Fibroblast of peridontal ligament (primary cell): ENCODE measurements around the gene RABEP2.
A peak's percentile ranks its signal among the peaks of the same experiment; 100 is the strongest.
"Not testable (repeated sequence)": the region's sequence is repeated elsewhere in the genome, so short reads cannot be mapped to it uniquely, and the experiment has no call there.

Source experiments
- DNase-seq: peaks from one replicate; pipeline ENCODE4 v3.0.0-alpha.2; 2010; ENCODE audit errors: extremely low read depth

Gene RABEP2

GRCh38 chr16:28924762-28925385, at the start of gene RABEP2:
Gene RABEP2, minus strand, starts transcription at chr16:28925238. Its CDS starts 75 bp downstream, at chr16:28925163.
- peak; percentile 78 for DNase-seq

GRCh38 chr16:28974437-28975157, 49.6 kb upstream of the RABEP2 start, which contains the start of gene SPNS1:
Gene SPNS1, plus strand, starts transcription at chr16:28974778. Its CDS starts 374 bp downstream, at chr16:28975152.
- peak; percentile 96 for DNase-seq

GRCh38 chr16:28974007-28974436, 49.0 kb upstream of the RABEP2 start:
- peak; percentile 67 for DNase-seq

- DNase-seq = not testable (repeated sequence)
These were observed 44.7 kb upstream of the RABEP2 start for GRCh38 chr16:28969696-28970095.

GRCh38 chr16:28967156-28967555, 42.1 kb upstream of the RABEP2 start:
- DNase-seq = no peak

- no peak for DNase-seq
These were observed 39.5 kb upstream of the RABEP2 start for GRCh38 chr16:28964496-28964895.

GRCh38 chr16:28964072-28964471, 39.0 kb upstream of the RABEP2 start:
- no peak for DNase-seq

DNA sequence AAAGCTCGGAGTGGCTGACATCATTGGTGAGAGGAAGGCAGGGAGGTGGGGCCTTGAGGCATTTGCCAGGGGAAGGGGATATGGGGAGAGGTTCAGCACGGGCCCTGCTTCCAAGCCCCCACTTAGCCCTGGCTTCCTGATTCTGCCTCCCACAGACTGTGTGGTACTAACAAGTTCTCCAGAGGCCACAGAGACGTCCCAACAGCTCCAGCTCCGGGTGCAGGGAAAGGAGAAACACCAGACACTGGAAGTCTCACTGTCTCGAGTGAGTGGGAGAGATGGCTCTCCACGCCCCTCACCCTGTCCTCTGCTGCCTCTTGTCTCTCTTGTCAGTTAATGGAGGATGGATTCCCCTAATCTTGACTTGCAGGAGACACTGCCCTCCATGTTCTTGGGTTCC, 33.8 kb upstream of the RABEP2 start:
- no peak for DNase-seq

GRCh38 chr16:28958216-28958615, 33.2 kb upstream of the RABEP2 start:
- DNase-seq = no peak

DNA sequence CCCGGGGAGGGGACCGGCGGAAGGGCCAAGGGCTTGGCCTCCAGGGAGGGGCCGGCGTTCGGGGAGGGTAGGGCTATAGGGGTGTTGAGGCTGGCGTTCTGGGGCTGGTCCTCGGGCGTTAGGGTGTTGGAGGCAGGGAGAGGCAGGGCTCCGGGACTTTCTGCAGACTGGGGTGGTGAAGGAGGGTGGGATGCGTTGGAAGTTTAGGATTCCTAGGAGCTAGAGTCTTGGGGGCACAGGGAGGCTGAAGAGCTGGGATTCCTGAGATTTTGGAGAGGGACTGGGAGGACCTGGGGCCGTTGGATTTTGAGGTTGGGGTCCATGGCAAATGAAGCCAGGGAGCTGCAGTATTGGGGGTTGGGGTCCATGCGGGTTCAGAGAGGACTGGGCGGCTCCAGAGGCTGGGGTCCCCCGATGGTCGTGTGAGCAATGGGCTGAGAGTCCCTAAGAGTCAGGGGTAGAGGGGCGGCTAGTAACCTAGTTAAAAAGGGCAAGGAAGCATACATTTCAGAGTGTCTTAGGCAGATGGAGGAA, 26.4 kb upstream of the RABEP2 start:
- no peak for DNase-seq

DNA sequence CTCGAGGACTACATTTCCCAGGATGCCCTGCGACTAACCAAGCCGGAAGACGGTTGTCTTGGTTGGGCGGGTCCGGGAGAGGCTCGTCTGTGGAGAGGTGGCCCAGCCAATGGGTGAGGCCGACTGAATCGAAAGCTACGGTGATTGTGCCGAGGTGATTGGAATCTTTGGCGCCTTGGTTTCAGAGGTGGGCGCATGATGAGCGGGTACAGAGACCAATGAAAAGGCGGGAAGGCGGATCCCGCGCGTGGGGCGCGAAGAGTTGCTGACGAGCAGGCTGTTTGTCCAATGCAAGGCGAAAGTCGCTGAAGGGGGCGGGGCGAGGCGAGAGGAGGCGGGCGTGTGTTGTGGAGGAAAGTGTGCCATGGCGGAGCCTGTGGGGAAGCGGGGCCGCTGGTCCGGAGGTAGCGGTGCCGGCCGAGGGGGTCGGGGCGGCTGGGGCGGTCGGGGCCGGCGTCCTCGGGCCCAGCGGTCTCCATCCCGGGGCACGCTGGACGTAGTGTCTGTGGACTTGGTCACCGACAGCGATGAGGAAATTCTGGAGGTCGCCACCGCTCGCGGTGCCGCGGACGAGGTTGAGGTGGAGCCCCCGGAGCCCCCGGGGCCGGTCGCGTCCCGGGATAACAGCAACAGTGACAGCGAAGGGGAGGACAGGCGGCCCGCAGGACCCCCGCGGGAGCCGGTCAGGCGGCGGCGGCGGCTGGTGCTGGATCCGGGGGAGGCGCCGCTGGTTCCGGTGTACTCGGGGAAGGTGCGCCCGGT, 25.8 kb upstream of the RABEP2 start, which contains the start of gene NFATC2IP:
Gene NFATC2IP (plus strand): TSS at position 290 of the 762 bp plus-strand sequence. CDS start 75 bp downstream, at position 365.
- DNase-seq = peak; percentile 100

DNA sequence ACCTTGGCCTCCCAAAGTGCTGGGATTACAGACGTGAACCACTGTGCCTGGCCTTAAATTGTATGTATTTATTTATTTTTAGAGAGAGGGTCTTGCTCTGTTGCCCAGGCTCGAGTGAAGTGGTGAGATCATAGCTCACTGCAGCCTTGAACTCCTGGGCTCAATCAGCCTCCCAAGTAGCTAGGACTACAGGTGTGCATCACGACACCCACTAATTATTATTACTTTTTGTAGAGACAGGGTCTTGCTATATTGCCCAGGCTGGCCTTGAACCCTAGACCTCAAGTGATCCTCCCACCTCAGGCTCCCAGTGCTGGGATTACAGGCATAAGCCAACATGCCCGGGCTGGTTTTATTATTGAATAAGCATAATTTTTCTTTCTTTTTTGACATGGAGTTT, 21.6 kb upstream of the RABEP2 start:
- DNase-seq = no peak

- no peak for DNase-seq
These were observed 18.2 kb upstream of the RABEP2 start for GRCh38 chr16:28943281-28943680.

DNA sequence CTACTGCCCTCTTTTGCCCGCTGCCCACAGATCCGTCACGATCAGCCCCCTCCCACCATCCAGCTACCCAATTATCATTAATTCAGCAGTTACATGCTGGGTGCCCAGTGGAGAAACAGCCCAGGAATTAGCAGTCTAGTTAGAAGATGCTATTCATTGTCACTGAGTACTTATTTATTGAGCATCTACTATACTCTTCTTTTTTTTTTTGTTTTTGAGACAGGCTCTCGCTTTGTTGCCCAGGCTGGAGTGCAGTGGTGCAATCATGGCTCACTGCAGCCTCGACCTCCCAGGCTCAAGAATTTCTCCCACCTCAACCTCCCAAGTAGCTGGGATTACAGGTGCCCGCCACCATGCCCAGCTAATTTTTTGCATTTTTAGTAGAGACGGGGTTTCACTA, 14.8 kb upstream of the RABEP2 start:
- DNase-seq = not testable (repeated sequence)

DNA sequence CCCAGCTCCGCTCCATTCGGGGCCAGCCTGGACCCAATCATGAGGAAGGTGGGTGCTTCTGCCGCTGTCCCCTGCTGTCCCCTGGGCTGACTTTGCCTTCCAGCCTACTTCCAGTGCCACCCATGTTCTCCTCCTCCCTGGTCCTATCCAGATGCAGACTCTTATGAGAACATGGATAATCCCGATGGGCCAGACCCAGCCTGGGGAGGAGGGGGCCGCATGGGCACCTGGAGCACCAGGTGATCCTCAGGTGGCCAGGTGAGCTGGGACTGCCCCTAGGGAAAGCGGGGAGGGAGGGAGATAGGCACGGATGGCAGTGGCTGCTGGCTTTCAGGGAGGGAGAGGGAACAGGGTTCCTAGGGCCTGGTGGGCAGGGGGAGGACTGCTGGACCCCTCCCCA, 13.7 kb upstream of the RABEP2 start:
- no peak for DNase-seq

GRCh38 chr16:28937222-28937876, 12.3 kb upstream of the RABEP2 start:
- DNase-seq = no peak

DNA sequence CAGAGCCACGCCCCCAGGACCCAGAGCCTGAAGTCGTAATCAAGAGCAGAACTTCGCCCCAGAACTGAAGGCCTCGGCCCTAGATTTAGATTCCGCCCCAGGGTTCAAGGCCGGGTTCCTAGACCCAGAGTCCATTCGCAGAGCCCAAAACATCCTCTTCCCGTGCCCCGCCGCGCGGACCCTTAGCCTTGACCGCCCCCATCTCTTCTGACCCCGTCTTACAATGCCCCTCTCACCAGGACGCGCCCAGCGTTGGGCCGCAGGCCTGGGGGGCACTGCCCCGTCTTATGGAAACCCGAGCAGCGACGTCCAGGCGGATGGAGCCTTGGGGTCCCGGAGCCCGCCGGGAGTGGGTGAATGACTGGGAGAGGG, 11.7 kb upstream of the RABEP2 start:
- no peak for DNase-seq

GRCh38 chr16:28935924-28936783, 11.1 kb upstream of the RABEP2 start:
- DNase-seq = peak; percentile 55

DNA sequence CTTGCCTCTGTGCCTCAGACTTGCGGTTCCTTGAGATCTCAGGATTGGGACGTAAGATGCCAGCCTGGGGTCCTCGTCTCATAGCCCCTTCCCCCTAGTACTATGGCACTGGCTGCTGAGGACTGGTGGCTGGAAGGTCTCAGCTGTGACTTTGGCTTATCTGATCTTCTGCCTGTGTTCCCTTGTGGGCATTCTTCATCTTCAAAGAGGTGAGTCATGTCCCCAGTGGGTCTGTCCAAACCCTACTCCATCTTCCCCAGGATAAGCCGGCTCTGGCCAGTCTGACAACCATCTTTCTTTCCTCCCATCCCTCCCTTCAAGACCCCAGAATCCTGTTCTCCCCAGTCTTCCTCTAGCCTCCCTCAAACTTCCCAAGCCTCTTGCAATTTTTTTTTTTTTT, 10.3 kb upstream of the RABEP2 start:
- no peak for DNase-seq

GRCh38 chr16:28933171-28933570, 8.1 kb upstream of the RABEP2 start:
- DNase-seq = no peak
